ENCODE data around the gene KIT.
A peak's percentile ranks its signal among the peaks of the same experiment; 100 is the strongest.
"Not testable (repeated sequence)": the region's sequence is repeated elsewhere in the genome, so short reads cannot be mapped to it uniquely, and the experiment has no call there.

The KIT gene

GRCh38 chr4:54657551-54658251 lies at the start of gene KIT:
Gene KIT (plus strand): TSS chr4:54657957. CDS start chr4:54658015, 58 bp downstream.
- DNase-seq, result peak in 2 of 6 experiments; percentile 10 to 22

- no peak for DNase-seq
Measured at GRCh38 chr4:54609310-54609709, 48.4 kb upstream of the KIT start.

- DNase-seq, result no peak
Measured at GRCh38 chr4:54614149-54614548, 43.6 kb upstream of the KIT start.

DNA sequence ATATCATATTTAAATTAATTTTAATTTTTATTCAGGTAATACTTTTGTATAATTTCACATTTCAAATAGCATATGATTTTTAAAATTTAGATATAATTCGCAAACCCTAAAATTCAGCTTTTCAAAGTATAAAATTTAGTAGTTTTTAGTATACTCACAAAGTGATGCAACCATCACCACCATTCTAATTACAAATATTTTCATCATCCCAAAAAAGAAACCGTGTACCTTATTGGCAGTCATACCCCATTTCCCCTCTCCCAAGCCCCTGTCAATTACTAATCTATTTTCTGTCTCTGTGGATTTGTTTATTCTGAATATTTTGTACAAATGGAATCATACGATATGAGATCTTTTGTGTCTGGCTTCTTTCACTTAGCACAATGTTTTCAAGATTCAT lies 37.0 kb upstream of the KIT start:
- DNase-seq, result no peak

- DNase-seq, result no peak
Measured at GRCh38 chr4:54625391-54625790, 32.4 kb upstream of the KIT start.

- DNase-seq, result no peak
Measured at GRCh38 chr4:54626113-54626512, 31.6 kb upstream of the KIT start.

DNA sequence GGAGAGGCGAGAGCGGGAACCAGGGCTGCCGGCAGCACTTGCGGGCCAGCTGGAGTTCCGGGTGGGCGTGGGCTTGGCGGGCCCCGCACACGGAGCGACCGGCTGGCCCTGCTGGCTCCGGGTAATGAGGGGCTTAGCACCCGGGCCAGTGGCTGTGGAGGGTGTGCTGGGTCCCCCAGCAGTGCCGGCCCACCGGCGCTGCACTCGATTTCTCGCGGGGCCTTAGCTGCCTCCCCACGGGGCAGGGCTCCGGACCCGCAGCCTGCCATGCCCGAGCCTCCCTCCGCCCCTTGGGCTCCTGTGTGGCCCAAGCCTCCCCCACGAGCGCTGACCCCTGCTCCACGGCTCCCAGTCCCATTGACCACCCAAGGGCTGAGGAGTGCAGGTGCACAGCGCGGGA lies 25.2 kb upstream of the KIT start:
- no peak for DNase-seq

- DNase-seq, result not testable (repeated sequence)
Measured at GRCh38 chr4:54633102-54633740, 24.5 kb upstream of the KIT start.

DNA sequence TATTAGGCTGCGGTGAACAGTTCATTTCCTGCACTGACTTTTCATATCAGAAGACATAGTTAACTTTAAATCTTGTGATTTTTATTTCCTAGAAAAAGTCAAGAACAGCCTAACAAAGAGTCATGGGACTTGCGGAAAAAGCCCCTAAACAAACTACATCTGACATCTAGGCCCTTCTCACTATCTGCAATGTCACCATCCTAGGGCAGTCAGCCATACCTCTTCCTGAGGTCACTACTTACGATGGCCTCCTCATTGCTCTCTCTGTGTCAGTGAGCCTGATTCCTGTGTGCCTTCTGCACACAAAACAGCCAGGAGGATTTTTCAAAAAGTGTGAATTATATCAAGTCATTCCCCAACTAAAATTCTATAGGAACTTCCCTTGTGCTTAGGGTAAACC lies 22.4 kb upstream of the KIT start:
- DNase-seq, result no peak

- DNase-seq, result no peak
Measured at GRCh38 chr4:54637325-54637724, 20.4 kb upstream of the KIT start.

GRCh38 chr4:54641101-54641500 lies 16.7 kb upstream of the KIT start:
- not testable (repeated sequence) for DNase-seq

DNA sequence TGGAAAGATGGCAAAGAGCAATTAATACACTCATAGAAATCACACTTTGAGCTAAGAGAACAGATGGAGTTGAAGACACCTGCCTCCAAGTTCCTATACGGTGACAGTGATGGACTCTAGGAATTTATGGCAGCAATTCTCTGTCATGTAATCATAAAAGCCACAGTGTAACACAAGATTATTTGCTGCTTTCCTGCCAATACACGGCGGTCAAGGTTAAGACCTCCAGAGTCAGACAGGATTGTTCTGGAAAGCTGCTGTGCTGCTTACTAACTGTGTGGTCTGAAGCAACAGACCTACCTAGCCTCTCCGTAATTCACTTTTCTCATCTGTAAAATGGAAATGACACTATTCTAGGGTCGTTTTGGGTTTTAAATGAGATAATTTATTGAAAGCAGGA lies 14.6 kb upstream of the KIT start:
- no peak for DNase-seq

GRCh38 chr4:54643958-54644751 lies 13.6 kb upstream of the KIT start:
- DNase-seq, result no peak

GRCh38 chr4:54645830-54646229 lies 11.9 kb upstream of the KIT start:
- DNase-seq, result no peak

- DNase-seq, result no peak
Measured at GRCh38 chr4:54647070-54647469, 10.7 kb upstream of the KIT start.

- no peak for DNase-seq
Measured at GRCh38 chr4:54651050-54651449, 6.7 kb upstream of the KIT start.

- DNase-seq, result no peak
Measured at GRCh38 chr4:54654753-54655152, 3.0 kb upstream of the KIT start.

DNA sequence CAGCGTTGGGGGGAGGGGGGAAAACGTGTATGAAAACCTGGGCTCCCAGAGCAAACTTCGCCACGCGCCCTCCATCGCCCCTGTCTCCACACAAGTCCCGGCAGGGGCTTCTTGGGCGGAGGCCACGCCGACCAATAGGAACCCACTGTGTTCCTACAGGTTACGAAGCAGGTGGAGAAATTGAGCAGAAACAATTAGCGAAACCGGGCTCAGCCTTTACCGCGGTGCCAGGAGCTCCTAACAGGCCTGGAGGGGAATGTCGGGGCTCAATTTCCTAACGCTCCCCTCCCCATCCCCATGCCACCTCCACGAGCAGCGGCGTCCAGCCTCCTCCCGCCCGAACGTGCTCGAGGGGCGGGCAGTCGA lies 589 bp upstream of the KIT start:
- no peak for DNase-seq

DNA sequence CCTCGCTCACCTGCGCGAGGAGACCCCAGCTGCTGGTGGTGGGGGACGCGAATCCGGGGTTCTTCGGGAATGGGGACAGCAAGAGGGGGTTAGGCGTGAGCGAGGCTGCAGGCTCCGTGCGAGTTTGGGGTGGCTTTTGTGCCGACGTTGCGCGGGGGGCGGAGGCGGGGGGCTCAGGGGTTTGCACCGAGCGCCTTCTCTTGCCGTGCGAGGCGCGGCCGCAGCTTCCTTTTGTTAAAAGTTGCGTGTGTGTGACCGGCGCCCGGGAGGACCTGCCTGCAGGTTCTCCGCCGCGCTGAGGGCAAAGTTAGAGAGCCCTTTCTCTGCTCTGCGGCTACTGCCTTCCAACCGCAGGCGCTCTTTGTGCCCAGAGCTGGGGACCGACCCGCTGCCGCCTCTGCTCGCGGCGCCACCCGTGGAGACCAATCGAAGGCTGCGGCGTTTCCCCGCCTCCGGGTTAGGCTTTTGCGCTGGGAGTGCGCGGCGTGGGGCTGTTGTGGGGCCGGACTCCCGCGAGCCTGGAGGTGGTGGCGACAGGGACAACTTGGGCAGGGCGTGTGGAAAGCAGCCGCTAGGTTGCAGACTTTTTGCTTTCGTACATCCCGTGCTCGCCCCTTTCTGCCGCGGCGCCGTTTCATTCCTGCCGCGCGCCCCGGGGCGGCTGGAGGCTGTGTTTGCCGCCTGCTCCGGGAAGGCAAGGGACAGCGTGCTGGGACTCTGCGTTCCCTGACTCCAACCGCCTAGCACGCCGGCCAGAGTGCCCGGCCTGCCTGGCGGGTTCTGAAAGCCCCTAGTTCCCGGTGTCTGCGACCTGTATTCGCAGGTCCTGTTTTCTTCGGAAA lies 716 bp downstream of the KIT start:
- peak in 2 of 6 experiments; percentile 2 to 20 for DNase-seq

DNA sequence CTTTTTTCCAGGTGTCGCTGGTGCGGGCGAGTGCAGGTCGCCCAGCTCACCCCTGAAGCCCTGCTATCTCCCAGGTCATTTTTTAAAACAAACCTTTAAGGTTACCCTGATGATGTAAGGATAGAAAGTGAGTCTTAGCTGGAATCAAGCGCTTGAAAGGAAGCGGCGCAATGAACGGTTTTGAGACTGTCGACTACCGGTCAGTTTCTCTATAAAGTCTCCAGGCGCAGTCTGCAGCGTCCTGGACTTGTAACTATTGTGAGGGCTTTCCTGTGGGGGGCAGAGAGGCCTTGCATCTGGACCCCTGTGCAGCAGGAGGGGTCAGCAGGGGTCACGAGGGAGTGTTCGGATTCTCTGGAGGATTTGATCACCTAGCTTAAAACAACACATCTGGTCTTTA lies 1.6 kb downstream of the KIT start:
- DNase-seq, result peak in 1 of 6 experiments; percentile 6

GRCh38 chr4:54659749-54660535 lies 2.2 kb downstream of the KIT start:
- DNase-seq, result no peak

DNA sequence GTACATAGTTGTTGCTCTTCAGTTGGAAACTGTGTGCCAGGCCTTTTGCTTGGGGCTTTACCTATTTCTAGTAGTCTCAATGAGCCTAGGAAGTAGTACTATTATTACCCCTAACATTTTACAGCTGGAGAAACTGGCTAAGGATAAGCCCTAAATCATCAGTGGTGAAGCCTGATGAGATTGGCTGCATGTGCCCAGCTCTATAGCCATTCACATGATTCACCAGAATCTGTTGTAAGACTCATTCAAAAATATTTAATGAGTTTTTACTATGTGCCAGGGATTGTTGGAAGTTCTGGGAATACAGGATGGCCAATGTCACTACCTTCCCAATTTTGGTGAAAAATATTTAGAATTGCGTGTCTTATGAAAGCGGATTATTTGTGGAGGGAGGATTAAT lies 2.8 kb downstream of the KIT start:
- no peak for DNase-seq

Data from stimulated activated naive CD4-positive, alpha-beta T cell (primary cell).